Colon (tissue), 2 donors: ENCODE measurements around the gene C11orf52.
"Not testable (repeated sequence)": the region's sequence is repeated elsewhere in the genome, so short reads cannot be mapped to it uniquely, and the experiment has no call there.

Experiments used
- FAIRE-seq: peaks from 2 replicates; lab custom pipeline; 2012; peaks lifted over from hg19 to GRCh38; lab: Jason Lieb, UNC
- donor health status: control.
- donor health status: control.

C11orf52 gene, protein sequence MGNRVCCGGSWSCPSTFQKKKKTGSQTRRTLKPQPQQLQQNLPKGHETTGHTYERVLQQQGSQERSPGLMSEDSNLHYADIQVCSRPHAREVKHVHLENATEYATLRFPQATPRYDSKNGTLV

DNA sequence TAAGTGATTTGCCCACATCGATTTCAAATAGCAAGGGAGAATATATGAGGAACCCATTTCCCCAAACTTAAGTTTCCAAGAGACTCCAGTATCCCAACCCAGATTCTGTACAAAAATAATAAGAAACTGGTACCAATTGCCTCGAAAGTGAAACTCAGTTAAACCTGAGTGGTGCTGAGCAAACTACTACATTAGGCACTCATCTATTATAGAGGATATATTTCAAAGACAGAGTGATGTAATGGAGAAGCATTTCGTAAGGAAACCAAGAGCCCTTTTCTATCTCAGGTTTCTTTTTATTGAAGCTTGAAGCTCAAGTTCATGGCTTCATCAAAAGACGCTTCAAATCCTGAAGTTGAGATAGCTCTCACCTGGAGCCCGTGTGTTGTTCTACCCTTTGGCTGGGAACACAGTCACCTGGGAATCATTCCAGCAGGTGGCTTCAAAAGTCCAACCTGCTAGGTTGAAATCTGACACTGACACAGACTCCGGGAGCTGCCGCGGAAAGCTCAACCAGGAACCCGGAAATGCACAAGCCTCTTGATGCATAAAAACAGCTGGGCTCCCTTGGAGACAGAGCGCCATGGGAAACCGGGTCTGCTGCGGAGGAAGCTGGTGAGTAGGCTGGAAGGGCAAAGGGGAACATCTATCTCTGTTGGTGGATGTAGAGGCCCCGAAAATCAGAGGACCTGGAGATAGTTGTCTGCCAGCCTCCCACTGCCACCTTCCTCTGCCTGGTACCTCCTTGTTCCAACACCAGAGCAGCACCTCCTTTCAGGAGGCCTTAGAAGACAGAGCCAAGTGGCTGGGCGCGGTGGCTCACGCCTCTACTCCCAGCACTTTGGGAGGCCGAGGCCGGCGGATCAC is at the start of gene C11orf52:
TSS of gene C11orf52 (plus strand) at position 524 of the 867 bp plus-strand sequence. CDS start at position 584, 60 bp downstream.
- FAIRE-seq: no peak

DNA sequence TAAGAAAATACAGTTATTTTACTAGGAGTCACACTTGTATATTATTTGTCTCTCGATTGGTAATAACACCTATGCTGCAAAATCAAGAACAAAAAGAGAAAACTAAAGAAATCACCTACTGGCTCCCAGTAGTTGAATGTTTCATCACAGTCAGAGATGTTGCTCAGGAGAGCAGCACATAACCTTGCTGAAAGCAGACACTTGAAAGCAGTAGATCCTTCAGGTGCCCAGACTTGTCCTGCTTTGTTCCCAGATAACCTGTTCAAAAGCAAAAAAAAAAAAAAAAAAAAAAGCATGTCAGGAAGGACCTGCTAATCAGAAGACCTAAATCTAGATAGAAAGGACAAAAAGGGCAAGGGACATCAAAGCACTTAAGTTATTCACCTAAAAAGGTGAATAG is 48.6 kb upstream of the C11orf52 start:
- no peak for FAIRE-seq

DNA sequence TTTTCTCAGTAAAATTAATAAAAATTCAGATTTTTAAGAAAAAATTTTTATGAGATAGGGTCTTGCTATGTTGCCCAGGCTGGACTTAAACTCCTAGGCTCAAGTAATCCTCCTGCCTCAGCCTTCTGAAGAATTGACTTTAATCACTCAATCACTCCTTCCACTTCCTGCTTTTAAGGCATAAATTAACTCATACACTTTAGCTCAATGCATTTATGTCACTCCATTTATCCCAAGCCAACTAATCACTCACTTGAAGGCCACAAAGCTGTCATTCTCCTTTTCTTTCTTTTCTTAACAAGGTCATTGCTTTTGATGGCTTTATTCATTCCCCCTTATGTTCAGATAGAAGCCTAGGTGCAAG is 48.2 kb upstream of the C11orf52 start:
- FAIRE-seq: no peak

DNA sequence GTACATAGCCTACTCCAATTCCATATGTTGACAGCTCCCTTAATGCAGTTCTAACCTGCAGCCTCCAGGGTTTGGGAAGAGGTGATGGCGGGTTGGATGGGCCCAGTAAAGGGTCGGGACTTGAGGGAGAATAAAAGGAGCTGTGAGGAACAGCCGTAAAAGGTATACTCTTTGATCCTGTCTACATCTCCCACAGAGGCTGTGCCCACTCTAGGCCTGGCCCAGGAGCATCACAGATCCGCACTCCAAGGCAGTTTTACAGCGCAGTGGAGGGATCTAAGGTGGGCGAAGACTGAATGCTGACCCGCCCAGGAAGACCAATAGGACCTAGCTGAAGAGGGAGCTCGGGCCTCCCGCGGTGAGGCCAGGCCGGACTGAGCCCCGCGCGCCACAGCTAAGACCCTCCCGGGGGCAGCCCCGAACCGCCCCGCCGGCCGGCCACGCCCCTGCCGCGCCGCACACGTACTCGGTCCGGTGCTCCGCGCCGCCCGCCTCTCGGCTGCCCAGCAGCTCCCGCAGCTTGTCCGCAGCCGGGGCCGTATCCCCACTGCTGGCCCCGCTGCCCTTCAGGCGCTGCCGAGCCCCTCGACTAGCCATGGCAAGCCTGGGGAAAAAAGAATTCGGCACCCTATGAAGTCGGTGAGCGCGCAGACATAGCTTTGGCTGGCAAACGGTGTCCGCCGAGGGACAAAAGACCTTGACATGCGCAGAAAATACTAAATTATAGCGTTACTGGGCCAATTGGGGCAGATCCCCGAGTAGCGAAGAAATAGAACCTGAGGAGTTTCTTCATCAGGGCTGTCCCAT is 47.6 kb upstream of the C11orf52 start, which contains the start of gene ALG9:
TSS of gene ALG9 (minus strand) at position 696 of the 807 bp plus-strand sequence. CDS start at position 597, 99 bp downstream.
- FAIRE-seq: no peak

DNA sequence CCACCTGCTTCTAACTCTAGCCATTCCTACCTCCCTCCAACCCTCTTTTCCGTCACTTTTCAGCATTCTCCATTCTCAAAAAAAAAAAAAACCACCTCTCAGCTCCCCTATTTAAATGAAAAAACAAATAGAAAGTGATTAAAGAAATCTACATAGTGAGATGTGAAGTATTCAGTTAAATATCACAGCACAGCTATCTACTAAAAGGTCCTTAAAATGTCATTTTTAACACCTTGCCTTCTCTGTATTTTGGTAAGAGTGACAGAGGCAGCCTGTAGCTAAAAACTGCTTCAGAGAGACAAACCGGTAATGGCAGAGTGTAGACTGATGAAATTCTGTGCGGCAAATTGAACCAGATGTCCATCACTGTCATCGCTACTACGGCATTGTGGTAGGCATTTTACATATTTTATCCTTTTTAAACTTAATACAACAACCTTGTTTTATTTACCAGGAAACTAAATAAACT is 47.0 kb upstream of the C11orf52 start:
- no peak for FAIRE-seq

DNA sequence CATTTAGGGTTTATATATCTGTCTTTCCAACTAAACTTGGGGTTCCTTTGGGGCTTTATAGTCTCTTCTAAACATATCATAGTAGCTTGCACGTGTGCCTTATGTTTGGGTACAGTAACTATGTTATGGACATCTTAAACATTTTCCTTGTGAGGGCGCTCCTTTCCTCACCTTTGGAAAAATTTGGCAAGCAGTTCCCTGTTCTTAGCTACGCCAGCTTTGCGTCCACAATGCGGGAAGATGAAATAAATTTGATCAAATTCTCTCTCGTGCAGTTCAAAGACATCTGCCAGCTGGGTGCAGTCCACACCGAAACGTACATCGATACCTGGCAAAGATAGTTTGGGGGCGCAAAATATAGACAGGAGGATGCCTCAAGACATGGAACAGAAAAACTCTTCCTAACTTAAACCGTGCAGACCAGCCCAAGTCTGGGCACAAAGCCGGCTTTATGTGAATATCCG is 40.3 kb upstream of the C11orf52 start:
- FAIRE-seq: no peak

DNA sequence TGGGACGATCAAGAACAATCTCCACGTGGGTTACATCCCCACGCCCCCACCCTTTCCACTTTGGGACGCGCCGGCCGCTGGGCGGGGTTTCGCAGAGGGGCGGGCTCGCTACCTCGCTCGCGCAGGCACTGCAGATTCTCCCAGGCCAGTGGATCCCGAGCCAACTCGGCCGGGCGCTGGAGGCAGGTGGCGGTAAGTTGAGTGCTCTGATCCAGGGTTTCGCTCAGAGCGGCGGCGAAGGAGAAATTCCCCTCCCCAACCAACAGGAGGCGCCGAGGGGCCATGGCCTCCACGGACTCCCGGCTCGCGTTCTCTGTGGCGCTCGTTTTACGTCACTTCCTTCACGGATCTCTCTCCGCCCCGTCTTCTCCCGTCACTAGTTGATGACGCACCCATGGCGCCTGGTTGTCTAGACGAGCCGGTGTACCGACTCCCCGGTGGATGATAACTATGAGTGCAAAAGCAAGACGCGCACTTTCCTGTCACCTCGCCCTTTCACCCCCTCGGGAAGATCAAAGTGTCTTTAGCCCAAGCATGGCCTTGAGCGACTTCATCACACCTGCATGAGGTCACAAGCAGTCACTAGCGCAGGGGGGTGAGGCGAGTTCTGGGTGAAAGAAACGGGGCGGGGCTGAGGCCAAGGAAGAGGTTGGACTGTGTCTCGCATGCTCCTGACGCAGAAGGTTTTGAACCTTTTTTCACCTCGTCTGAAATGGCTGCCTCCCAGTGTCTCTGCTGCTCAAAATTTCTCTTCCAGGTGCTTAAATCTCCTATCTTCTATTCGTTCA is 39.7 kb upstream of the C11orf52 start, which contains the start of the genes CFAP68 and FDXACB1:
TSS of gene CFAP68 (plus strand) at position 693 of the 788 bp plus-strand sequence. CDS start at position 713, 20 bp downstream.
TSS of gene FDXACB1 (minus strand) at position 317 of the 788 bp plus-strand sequence. CDS start at position 284, 33 bp downstream.
- FAIRE-seq: no peak

DNA sequence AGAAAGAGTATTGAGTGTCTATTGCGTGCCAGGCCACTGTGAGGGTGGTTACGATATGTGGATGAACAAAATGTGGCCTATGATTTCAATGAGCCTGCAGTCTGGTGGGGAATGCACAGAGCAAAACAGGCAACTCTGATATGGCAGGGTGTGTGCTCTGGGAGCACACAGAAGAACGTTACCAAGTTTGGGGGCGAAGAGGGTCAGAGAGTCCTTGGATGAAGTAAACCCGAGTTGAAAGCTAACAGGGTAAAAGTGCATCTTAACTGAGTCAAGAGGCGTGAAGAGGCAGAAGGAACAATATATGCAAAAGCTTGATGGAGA is 39.1 kb upstream of the C11orf52 start:
- FAIRE-seq: no peak

DNA sequence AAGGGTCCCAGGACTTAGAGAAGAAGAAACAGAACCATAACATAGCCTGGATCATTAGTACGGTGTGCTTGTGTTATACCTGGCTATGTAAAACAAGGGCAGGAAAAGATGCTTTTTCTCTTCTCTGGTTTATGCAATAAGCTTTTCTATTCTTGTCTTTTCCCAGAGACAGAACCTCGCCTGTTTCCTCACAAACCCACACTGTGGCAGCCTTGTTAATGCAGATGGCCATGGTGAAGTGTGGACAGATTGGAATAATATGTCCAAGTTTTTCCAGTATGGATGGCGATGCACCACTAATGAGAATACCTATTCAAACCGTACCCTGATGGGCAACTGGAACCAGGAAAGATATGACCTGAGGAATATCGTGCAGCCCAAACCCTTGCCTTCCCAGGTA is 36.5 kb upstream of the C11orf52 start:
- FAIRE-seq: no peak

DNA sequence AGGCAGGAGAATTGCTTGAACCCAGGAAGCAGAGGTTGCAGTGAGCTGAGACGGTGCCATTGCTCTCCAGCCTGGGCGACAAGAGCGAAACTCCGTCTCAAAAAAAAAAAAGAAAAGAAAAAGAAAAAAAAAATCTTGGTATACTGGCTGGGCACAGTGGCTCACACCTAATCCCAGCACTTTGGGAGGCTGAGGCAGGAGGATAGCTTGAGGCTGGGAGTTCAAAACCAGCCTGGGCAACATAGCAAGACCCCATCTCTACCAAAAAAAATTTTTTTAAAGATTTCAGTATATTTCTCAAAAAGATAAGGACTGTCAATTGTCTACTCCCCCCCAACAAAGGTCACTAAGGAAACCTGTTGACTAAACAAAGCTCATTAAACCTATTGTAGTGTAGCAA is 33.7 kb upstream of the C11orf52 start:
- FAIRE-seq: not testable (repeated sequence)

DNA sequence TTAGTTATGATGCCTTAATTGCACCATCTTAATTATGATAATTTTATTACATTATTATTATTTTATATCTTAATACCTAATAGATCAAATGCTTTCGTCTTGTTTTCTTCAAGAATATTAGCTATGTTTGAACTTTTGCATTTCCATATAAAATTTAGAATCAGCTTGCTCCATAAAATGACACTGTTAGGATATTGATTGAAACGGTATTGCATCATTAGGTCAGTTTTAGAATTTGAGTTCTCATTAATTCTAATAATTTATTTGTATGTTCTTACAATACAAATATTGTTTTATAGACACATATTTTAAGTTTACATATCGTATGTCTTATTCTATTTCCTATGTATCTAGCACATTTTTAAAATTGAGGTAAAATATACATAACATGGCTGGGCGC is 32.7 kb upstream of the C11orf52 start:
- FAIRE-seq: no peak

DNA sequence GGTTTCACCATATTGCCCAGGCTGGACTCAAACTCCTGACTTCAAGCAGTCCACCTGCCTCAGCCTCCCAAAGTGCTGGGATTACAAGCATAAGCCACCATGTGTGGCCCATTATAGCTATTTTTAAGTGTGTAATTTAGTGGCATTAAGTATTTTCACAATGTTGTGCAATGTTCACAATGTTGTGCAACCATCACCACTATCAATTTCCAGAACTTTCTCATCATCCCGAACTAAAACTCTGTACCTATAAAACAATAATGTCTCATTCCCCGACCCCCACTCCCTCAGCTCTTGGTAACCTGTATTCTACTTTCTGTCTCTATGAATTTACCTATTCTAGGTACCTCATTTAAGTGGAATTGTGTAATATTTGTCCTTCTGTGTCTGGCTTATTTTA is 31.9 kb upstream of the C11orf52 start:
- FAIRE-seq: no peak

DNA sequence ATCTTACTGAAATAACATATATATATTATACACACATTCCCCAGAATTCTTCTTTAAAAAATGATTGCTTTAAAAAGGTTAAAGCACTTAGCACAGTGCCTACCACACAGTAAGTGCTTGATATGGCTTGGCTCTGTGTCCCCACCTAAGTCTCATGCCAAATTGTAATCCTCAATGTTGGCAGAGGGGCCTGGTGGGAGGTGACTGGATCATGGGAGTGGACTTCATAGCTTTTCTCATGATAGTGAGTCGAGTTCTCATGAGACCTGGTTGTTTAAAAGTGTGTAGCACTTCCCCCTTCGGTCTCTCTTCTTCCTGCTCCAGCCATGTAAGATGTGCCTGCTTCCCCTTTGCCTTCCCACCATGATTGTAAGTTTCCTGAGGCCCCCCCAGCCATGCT is 13.3 kb upstream of the C11orf52 start:
- FAIRE-seq: no peak

DNA sequence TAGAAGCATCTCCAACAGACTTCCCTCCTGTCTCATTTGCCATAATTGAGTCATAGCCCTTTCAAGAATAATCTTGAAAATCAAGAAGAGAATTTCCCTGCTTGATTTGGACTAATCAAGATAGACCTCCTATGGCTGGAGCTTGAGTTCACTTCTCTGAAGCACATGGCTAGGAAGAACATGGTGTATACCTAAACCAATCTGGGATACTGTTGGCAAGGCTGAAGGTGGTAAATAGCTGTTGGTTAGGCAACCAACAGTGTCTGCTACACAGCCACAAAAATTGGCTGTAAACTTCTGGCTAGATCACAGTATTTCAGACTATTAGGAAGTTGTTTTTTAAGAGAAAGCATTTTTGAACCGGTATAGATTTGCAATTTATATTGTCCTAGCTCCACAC is 12.0 kb upstream of the C11orf52 start:
- FAIRE-seq: no peak

DNA sequence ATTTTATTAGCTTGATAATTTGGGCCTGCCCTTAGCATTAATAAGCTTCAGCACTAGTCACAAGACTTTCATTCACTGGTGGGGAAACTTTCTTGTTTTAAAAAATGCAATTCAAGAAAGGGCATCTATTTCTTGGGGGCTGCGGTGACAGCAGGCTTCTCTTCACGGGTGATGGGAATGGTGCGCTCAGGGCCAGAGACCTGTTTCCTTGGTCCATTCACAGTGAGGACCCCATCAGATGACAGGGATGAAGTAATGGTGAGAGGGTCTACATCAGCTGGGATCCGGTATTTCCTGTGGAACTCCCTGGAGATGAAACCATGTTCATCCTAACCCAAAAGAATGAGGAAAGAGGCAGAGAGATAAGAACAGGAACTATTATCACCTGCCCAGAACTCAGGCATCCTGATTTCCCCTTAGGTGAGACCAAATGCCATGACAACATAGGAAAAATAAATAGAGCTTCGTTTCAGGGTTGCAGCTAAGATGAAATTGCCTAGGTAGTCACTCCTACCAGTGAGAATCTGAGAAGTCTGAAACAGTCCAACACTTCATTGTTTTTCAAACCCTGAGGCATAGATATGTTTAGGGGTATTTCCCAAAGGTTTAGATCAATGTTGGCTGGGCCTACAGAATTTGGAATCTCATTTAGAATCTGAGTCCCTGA is 9.9 kb upstream of the C11orf52 start:
- no peak for FAIRE-seq

DNA sequence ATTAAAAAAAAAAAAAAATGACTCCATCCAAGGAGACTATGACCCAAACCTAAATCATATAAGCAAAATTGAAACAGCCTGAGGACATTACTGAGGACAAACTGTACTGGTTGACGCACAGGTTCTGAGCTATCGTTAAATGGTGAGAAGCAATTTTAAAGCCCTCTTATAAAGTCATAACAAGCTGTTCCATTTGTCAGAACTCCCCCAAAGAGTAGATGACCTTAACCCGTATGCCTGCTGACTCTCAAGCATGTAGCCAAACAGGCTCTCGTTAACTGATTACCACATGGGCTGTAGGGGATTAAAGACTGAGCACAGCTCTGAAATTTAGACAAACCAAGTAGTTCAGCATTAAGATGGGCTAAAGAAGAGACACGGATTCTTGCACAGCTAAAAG is 9.3 kb upstream of the C11orf52 start:
- FAIRE-seq: no peak

DNA sequence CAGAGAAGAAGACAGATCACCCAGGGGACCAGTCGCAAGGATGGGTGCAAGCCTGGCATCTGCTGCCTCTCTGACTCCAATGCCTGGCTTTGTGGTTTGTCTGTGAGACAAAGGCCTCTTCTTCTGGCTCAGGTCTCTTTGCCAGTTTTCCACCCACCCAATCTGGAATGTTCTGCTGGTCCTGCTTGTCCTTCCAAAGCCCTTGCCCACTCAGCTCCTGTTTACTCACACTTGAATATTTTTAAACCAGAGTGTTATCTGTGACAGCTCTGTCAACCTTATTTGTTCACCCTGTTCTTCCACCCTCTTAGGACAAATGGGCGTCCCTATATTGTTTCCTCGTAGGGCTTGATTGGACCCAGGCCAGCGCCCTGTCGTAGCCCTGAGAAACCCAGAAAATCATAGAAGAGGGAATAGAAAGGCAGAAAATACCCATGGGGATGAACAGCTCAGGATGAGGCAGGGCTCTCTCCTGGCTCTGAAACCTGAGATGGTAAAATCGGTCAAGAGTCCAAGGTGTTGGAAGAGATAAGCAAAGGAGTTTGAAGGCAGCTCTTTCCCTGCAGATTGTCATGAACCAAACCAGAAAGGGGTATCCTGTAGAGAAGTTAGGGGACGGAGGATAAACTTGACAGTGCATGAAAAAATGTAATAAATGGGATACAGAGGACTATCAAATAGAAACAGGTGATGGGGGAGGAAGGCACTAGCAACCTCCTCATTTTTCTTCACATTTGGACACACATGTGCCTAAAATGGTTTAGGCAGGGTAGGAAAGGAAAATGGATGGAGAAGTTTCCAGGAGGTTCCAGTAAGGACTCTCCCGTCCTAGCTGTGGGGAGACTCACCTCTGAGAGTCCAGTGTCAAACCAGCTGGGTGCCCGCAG is 7.8 kb upstream of the C11orf52 start:
- FAIRE-seq: no peak

DNA sequence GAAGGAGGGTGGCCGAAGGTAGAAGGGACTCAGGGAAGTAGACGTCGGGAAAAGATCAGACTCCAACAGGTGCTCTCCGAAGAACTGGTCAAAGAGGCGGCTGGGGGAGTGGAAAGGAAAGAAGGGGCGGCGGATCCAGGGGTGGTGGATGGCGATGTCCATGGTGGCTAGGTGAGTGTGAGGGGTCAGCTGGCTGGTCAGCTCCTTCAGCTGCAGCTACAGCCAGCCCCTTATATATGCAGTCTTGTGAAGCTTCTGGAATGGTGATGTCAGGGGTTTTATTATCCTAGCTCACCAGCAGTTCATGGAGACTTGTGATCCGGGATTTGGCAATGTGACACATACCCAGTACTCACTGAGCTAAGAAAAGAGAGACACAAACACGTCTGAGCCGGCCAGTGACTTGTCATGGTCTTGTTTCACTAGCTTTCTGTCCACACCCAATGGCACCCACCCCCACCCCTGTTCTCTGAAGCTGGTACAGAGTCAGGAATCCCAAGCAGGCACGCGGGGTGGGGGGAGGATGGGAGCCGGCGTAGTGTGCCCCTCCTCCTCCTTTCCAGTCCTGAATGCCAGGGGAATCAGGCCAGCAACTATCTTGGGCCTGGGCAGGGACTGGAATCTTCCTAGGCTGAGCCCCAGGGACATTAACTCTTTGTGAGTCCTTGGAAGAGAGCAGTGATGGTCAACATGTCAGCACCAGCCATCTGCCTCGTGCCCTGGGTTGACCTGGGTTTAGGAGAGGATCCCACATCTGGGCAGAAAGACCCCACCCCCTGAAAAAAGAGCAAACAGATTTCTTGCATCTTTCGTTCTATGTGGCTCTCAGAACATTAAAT is 6.9 kb upstream of the C11orf52 start, which contains the start of gene CRYAB:
TSS of gene CRYAB (minus strand) at position 208 of the 839 bp plus-strand sequence. CDS start at position 162, 46 bp downstream.
- FAIRE-seq: no peak

DNA sequence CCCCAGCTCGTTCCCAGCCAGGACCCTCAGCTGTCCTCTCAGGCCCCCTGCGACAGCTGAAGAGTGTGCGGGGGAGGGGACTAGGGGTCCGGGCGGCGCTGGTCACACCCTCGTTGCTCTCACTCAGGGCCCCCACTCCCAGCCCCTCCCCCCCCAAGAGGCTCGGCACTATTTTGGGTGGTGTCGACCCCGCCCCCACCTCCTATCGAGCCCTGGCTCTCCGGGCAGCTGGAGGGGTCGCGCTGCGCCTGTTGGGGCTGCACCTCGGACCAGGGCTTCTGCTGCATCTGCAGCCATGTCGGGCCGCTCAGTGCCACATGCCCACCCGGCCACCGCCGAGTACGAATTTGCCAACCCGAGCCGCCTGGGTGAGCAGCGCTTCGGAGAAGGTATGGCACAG is 6.2 kb upstream of the C11orf52 start, which contains the start of gene HSPB2:
TSS of gene HSPB2 (plus strand) at position 200 of the 400 bp plus-strand sequence. CDS start at position 296, 96 bp downstream.
- FAIRE-seq: no peak
